OCI-LY1 (cell line): ENCODE measurements around the gene CLEC18B.
"Not testable (repeated sequence)": the region's sequence is repeated elsewhere in the genome, so short reads cannot be mapped to it uniquely, and the experiment has no call there.

Source experiments
- CTCF ChIP-seq: fragments of 200-600 bp; sonication (generic), shearing (Covaris generic); IDR thresholded peaks from 2 replicates; pipeline ENCODE4 v1.5.1; 2017; ENCODE audit warnings: mild to moderate bottlenecking, antibody characterized with exemption, low read length, moderate library complexity, mixed read lengths
- EZH2 ChIP-seq: fragments of 200-600 bp; sonication (generic), shearing (Covaris generic); IDR thresholded peaks from 2 replicates; pipeline ENCODE4 v1.8.0; 2017; ENCODE audit warnings: borderline replicate concordance, mixed run types, mild to moderate bottlenecking, antibody characterized with exemption, low read length, moderate library complexity, mixed read lengths

GRCh38 chr16:74398212-74398895, 22.9 kb downstream of the CLEC18B start:
- TF ChIP-seq CTCF, EZH2: not testable (repeated sequence)
